NCI-H2171 treated with DMSO at 0.1 percent for 48 hours (cell line): Measurements from ENCODE around the gene MSRB1.
A peak's percentile ranks its signal among the peaks of the same experiment; 100 is the strongest.
"Not testable (repeated sequence)": the region's sequence is repeated elsewhere in the genome, so short reads cannot be mapped to it uniquely, and the experiment has no call there.

Experiments
- DNase-seq: peaks from one replicate; lab custom pipeline; 2025; lab: John Stamatoyannopoulos, UW

MSRB1 gene

DNA sequence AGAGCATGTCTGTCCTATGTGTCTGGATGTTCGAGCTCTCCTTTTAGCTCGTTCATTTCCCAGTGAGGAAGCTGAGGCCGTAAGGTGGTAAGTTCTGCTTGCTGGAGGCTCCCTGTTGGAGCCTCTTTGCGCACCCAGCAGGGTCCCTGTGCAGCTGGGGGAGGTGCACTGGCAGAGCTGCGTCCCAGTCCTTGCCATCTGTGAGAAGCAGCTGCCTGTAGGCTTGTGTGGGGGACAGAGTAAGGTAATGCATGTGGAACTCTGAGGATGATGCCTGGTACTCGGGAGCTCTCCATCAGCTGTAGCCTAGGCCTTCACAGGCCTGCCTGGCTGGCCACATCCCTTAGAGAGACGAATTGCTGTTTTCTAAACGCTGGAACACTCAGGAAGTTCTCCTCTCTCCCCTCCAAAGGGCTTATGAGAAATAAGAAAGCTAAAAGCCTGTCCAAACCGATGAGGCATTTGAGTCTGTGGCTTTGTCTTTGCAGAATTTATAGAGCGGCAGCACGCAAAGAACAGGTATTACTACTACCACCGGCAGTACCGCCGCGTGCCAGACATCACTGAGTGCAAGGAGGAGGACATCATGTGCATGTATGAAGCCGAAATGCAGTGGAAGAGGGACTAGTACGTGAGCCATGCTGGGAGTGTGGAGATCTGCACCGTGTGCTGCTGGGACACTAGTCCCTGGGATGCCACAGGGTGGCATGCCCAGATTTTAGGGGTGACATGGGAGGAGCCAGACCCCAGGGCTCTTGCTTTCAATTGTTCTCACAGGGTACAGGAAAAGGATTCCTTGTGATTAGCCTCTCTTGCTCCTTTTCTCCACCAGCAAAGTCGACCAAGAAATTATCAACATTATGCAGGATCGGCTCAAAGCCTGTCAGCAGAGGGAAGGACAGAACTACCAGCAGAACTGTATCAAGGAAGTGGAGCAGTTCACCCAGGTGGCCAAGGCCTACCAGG is 17.9 kb upstream of the MSRB1 start:
- DNase-seq = peak; percentile 92

- DNase-seq = peak; percentile 78
These were observed 16.5 kb upstream of the MSRB1 start, which contains the start of gene NDUFB10 for GRCh38 chr16:1959269-1960039. TSS of gene NDUFB10 (plus strand) at chr16:1959538. CDS start at chr16:1959625, 87 bp downstream.

- no peak for DNase-seq
These were observed 15.8 kb upstream of the MSRB1 start for GRCh38 chr16:1958715-1959268.

DNA sequence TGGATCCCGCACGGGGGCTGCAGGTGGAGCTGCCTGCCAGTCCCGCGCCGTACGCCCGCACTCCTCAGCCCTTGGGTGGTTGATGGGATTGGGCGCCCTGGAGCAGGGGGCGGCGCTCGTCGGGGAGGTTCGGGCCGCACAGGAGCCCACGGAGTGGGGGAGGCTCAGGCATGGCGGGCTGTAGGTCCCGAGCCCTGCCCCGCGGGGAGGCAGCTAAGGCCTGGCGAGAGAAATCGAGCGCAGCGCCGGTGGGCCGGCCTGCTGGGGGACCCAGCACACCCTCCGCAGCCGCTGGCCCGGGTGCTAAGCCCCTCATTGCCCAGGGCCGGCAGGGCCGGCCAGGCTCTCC is 15.1 kb upstream of the MSRB1 start:
- not testable (repeated sequence) for DNase-seq

DNA sequence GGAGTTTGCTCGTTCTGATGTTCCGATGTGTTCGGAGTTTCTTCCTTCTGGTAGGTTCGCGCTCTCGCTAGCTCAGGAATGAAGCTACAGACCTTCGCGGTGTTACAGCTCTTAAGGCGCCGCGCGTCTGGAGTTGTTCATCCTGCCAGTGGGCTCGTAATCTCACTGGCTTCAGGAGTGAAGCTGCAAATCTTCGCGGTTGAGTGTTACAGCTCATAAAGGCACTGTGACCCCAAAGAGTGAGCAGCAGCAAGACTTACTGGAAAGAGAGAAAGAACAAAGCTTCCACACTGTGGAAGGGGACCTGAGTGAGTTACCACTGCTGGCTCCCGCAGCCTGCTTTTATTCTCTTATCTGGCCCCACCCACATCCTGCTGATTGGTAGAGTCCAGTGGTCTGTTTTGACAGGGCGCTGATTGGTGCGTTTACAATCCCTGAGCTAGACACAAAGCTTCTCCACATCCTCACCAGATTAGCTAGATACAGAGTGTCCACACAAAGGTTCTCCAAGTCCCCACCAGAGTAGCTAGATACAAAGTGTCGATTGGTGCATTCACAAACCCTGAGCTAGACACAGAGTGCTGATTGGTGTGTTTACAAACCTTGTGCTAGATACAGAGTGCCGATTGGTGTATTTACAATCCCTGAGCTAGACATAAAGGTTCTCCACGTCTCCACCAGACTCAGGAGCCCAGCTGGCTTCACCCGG is 14.6 kb upstream of the MSRB1 start:
- not testable (repeated sequence) for DNase-seq

GRCh38 chr16:1953734-1954133 is 10.7 kb upstream of the MSRB1 start:
- no peak for DNase-seq

- DNase-seq = no peak
These were observed 7.6 kb upstream of the MSRB1 start for GRCh38 chr16:1950559-1950958.

DNA sequence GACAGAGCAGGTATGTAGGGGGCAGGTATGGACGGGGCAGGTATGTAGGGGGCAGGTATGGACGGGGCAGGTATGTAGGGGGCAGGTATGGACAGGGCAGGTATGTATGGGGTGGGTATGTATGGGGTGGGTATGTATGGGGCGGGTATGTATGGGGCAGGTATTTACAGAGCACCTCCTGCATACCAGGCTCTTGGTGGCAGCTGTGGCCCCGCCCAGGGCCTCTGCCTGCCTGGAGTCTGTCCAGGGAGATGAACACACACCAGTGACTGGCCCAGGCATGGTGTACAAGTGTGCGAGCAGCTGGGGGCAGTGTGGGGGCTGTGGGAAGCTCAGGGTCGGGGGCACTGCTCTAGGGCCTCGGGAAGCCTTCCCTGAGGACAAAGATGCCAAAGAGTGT is 7.0 kb upstream of the MSRB1 start:
- DNase-seq = no peak

GRCh38 chr16:1949507-1949906 is 6.5 kb upstream of the MSRB1 start:
- DNase-seq = no peak

GRCh38 chr16:1947369-1947670 is 4.3 kb upstream of the MSRB1 start:
- no peak for DNase-seq

DNA sequence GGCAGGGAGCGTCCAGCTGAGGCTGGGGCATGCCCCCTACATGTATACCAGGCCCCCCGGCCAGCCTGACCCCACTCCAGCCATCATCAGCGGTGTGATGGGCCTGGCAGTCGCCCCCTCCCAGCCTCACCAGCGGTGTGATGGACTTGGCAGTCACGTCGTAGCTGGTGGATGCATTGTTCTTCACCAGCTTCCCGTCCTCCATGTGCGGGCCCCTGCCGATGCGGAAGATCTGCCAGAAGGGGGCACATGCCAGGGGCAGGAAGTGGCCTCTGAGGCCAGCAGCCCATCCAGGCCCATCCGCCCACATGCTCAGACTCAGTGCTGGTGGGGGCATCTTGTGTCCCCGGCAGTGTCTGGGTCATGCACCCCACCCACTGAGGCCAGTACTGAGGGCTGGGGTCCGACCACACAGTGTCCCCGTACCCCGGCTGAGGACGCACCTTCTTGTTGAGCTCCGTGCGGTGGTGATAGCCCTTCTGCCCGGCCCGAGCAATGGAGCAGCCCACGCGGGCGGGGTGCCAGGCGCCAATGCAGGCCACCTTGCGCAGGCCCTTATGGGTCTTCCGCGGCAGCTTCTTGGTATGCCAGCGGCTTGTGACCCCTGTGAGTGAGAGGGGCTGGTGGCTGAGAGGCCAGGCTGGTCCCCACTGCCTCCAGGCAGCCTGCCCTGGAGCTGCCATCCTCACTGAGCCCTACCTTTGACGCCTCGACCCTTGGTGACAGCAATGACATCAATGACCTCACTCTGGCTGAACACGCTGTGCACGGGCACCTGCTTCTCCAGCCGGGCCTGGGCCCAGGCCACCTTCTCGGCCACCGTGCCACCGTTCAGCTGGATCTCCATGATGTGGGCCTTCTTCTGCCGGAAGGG is 3.7 kb upstream of the MSRB1 start:
- DNase-seq = no peak

GRCh38 chr16:1945559-1946391 is 2.8 kb upstream of the MSRB1 start:
- DNase-seq = no peak

DNA sequence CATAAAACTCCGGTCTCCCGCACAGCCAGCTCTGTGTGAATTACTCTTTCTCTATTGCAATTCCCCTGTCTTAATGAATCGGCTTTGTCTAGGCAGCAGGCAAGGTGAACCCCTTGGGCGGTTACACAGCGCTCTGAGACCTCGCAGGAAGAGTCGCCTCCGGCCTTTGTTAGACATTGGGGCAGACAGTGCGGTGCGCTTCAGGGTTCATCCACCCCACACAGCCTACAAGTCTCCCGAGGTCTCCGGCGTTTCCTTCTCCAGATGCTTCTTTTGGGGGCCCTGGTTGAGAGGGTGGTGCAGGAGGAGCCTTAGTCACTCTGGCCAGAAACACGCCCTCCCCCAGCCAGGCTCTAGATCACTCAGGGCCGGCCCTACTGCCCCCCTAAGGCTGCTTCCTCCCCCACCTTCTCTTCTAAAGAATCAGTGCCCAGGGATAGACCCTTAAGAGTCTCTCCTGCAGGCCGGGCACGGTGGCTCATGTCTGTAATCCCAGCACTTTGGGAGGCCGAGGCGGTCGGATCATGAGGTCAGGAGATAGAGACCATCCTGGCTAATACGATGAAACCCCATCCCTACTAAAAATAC is 1.7 kb upstream of the MSRB1 start:
- DNase-seq = no peak

GRCh38 chr16:1942047-1942809 is 771 bp downstream of the MSRB1 start:
- DNase-seq = no peak

DNA sequence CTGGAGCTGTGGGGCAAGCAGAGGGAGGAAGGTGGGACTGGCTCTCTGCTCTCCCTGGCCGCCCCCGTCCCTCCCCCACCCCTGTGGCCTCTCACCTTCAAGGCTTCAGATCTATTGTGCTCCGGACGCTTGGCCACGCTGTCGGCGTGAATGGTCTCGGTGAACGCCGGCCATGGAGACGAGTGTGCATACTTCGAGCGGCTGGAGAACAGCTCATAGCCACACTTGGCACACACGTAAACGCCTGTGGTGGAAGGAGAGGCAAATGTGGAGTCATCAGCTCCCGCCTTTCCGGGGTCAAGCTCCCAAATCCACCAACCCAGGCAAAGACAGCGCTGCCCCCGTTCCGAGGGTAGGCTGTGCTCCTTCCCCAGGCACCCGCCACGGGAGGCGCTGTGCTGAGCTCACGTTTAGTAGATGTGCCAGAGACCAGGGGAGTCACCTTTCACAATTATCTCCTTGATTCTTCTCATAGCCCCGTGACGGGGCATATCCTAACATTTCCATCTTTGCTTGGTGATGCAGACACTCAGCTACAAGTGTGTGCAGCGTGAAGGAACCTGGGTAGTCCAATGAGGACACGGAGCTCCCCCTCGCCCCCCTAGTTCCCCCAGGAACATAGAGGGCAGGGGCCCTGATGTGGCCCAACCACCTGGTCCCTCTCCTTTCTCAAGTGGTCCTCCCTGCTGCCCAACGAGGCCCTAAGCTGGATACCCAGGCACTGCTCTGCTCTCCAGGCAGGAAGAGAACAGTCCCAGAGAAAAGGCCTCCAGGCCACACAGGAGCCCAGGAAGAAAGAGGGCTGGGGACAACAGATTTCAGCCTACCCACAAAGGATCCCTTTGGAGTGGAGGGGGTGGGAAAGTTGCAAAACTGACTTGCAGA is 1.6 kb downstream of the MSRB1 start:
- DNase-seq = no peak

DNA sequence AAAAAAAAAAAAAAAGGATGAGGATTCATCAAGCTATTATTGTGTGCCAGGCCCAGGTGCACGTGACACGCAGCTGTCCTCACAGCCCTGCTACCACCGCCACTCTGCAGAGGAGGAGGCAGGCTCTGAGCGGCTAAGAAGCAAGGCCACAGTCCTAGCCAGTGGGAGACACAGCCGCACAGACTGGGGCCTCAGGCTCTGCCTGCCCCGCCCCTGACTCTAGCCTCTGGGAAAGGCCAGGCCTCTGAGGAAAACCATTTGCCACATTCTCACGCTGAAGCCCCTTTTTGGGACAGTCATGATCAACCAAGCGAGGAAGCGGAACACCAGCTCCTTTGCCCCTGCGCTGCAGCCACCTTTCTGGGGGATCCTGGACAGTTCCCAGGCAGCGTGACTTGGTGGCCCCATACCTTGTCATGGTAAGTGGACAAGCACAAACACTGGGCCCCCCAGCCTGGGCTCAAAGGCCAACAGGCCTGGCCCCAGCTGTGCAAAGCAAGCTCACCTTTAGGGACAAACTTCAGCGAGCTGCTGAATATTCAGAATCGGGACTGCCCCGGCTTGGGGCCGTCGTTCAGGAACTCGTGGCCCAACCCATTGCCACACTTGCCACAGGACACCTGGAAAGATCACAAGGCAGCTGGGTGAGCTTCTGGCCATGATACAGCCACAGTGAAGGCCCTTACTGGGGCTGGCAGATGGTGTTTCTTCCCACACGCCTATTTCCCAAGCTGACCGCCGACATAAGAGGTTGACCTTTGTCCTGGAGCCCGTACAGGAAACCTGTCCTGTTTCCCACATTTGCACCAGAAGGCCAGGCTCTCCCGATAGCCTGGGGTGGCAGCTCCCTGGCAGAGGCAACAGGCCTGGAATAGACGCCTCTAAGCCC is 2.5 kb downstream of the MSRB1 start:
- DNase-seq = no peak

DNA sequence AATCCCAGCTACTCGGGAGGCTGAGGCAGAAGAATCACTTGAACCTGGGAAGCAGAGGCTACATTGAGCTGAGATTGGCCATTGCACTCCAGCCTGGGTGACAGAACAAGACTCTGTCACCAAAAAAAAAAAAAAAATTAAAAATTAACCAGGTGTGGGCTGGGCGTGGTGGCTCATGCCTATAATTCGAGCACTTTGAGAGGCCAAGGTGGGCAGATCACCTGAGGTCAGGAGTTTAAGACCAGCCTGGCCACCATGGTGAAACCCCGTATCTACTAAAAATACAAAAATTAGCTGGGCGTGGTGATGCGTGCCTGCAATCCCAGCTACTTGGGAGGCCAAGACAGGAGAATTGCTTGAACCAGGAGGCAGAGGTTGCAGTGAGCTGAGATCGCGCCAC is 3.2 kb downstream of the MSRB1 start:
- DNase-seq = not testable (repeated sequence)
